OCI-LY7 (cell line): Measurements from ENCODE around the gene RFC1. TPM values are rescaled to one million over a fixed set of nuclear protein-coding genes. Genes with fewer than 3 reads are reported as not detected.
A peak's percentile ranks its signal among the peaks of the same experiment; 100 is the strongest.

ENCODE experiments used
- BruUV-seq: library from RNA; stranded (reverse); fragments of 400-500 nt; replicated peaks from 2 replicates; lab custom pipeline; 2021; lab: Mats Ljungman, UMichigan
- CTCF ChIA-PET: fragments of 300-600 bp; sonication (Branson Sonifier 250); formaldehyde crosslinking; loops from one replicate; lab custom pipeline; 2022; ENCODE audit warnings: antibody characterized with exemption; ENCODE audit not compliant: unreplicated experiment; lab: Charles Lee
- POLR2A ChIA-PET: fragments of 300-600 bp; sonication (Branson Sonifier 250); formaldehyde crosslinking; loops from one replicate; lab custom pipeline; 2022; ENCODE audit warnings: antibody characterized with exemption; lab: Charles Lee
- DNase-seq: peaks from one replicate; pipeline ENCODE4 v3.0.0-alpha.2; 2015; ENCODE audit warnings: low spot score
- H2AFZ ChIP-seq: fragments of 200-600 bp; sonication (generic), shearing (Covaris generic); 2 replicates; pipeline ENCODE4 v1.6.1; 2014; ENCODE audit warnings: mild to moderate bottlenecking, antibody characterized with exemption, low read length, moderate library complexity
- H3K27ac ChIP-seq: fragments of 200-600 bp; sonication (generic); 2 replicates; pipeline ENCODE4 v1.5.1; 2014; ENCODE audit warnings: mixed run types, low read depth, mild to moderate bottlenecking, moderate library complexity, low read length, inconsistent platforms; ENCODE audit not compliant: poor library complexity, severe bottlenecking
- H3K36me3 ChIP-seq: fragments of 200-600 bp; sonication (generic); 2 replicates; pipeline ENCODE4 v1.6.1; 2014; ENCODE audit warnings: mild to moderate bottlenecking, antibody characterized with exemption, low read length, moderate library complexity, mixed read lengths; ENCODE audit not compliant: insufficient read depth
- H3K4me1 ChIP-seq: fragments of 200-600 bp; sonication (generic); 2 replicates; pipeline ENCODE4 v1.5.1; 2014; ENCODE audit warnings: mild to moderate bottlenecking, low read length; ENCODE audit not compliant: insufficient read depth, poor library complexity, severe bottlenecking
- H3K4me2 ChIP-seq: fragments of 200-600 bp; sonication (generic); 2 replicates; pipeline ENCODE4 v1.6.1; 2014; ENCODE audit warnings: mild to moderate bottlenecking, low read length
- H3K4me3 ChIP-seq: fragments of 200-600 bp; sonication (generic); 2 replicates; pipeline ENCODE4 v1.5.1; 2014; ENCODE audit warnings: mild to moderate bottlenecking, low read depth, low read length; ENCODE audit not compliant: poor library complexity, severe bottlenecking
- H3K79me2 ChIP-seq: fragments of 200-600 bp; sonication (generic); 2 replicates; pipeline ENCODE4 v1.6.1; 2016; ENCODE audit warnings: low read depth, mild to moderate bottlenecking, low read length, moderate library complexity, mixed read lengths; ENCODE audit not compliant: insufficient read depth
- H3K9me2 ChIP-seq: fragments of 200-600 bp; sonication (generic); 2 replicates; pipeline ENCODE4 v1.6.1; 2016; ENCODE audit warnings: mild to moderate bottlenecking, low read length, mixed read lengths; ENCODE audit not compliant: insufficient read depth
- H3K9me3 ChIP-seq: fragments of 200-600 bp; sonication (generic); 2 replicates; pipeline ENCODE4 v1.6.1; 2014; ENCODE audit warnings: mild to moderate bottlenecking, mixed run types, low read length, mixed read lengths
- H4K20me1 ChIP-seq: fragments of 200-600 bp; sonication (generic); 2 replicates; pipeline ENCODE4 v1.6.1; 2014; ENCODE audit warnings: mild to moderate bottlenecking, antibody characterized with exemption, low read length, moderate library complexity, mixed read lengths; ENCODE audit not compliant: insufficient read depth
- CTCF ChIP-seq: fragments of 200-600 bp; sonication (generic); conservative IDR thresholded peaks from 2 replicates; pipeline ENCODE4 v1.5.1; 2014; ENCODE audit warnings: mild to moderate bottlenecking, antibody characterized with exemption, low read length, moderate library complexity, mixed read lengths
- EZH2phosphoT487 ChIP-seq: fragments of 200-600 bp; sonication (generic); IDR thresholded peaks from 2 replicates; pipeline ENCODE4 v1.6.1; 2018; ENCODE audit warnings: low read depth, borderline replicate concordance, mild to moderate bottlenecking, mixed run types, antibody characterized with exemption, low read length, moderate library complexity, mixed read lengths
- intact Hi-C: fragments of 100-400 bp; cut with micrococcal nuclease; formaldehyde crosslinking; loops from one replicate; pipeline ENCODE4 v1.10.0; 2022; ENCODE audit not compliant: unreplicated experiment
- total RNA-seq, 2 experiments: library from RNA; depleted of rRNA in 1 of 2; stranded (reverse); fragments of >200 nt in 1 of 2; shearing (Covaris generic) in 1 of 2; gene quantifications; 2 replicates each; pipeline ENCODE4 v1.2.3, GENCODE V29; 2014 to 2022

RFC1 gene
- total RNA-seq, 2 experiments from 2014 or later, result 72.7 to 129 TPM

GRCh38 chr4:39348371-39349315, 17.5 kb downstream of the RFC1 start:
- H4K20me1 ChIP-seq, result peaks cover 7% of the 10 kb centered on the region; the same call in 1 of the 2 replicates
- H3K9me3 ChIP-seq, result peaks cover 17% of the 10 kb centered on the region
- ChIA-PET CTCF (no interaction called here), POLR2A (interaction anchor here (1.3 to 2.5 kb wide), 2 partner anchors 18 to 19 kb away, joined by 3 to 5 read pairs; partner anchors contain the start of gene RFC1)
- H2AFZ ChIP-seq, result no peak overlapping the region
- H3K79me2 ChIP-seq, result peaks cover 98% of the 10 kb centered on the region
- peaks cover 89% of the 10 kb centered on the region for H3K36me3 ChIP-seq
- no peak overlapping the region for H3K4me3 ChIP-seq
- no peak overlapping the region for H3K27ac ChIP-seq
- intact Hi-C loops, result no loop called here
- BruUV-seq, result TSS peak; percentile 19
- H3K9me2 ChIP-seq, result no peaks in the 10 kb centered on the region
- H3K4me2 ChIP-seq, result no peak overlapping the region
- TF ChIP-seq CTCF (no peak), EZH2phosphoT487 (no peak)
- H3K4me1 ChIP-seq, result peaks cover 18% of the 10 kb centered on the region
- DNase-seq, result no peak

GRCh38 chr4:39346856-39347519, 19.2 kb downstream of the RFC1 start:
- H3K9me3 ChIP-seq, result peaks cover 17% of the 10 kb centered on the region
- ChIA-PET CTCF (no interaction called here), POLR2A (interaction anchor here (0.6 to 2.5 kb wide), 9 partner anchors 10 to 1324 kb away, joined by 3 to 5 read pairs (median 3); partner anchors contain the start of gene RFC1)
- H3K4me1 ChIP-seq, result peaks cover 5% of the 10 kb centered on the region
- peaks cover 96% of the 10 kb centered on the region for H3K36me3 ChIP-seq
- H3K27ac ChIP-seq, result no peak overlapping the region
- TF ChIP-seq CTCF (no peak), EZH2phosphoT487 (no peak)
- peaks cover 89% of the 10 kb centered on the region for H3K79me2 ChIP-seq
- H3K9me2 ChIP-seq, result no peaks in the 10 kb centered on the region
- H3K4me2 ChIP-seq, result no peak overlapping the region
- intact Hi-C loops, result no loop called here
- H4K20me1 ChIP-seq, result peaks cover under 1% of the 10 kb centered on the region; the same call in 1 of the 2 replicates
- DNase-seq, result no peak
- H2AFZ ChIP-seq, result no peak overlapping the region
- BruUV-seq, result no TSS peak
- H3K4me3 ChIP-seq, result no peak overlapping the region
